ENCODE results near the gene FADS3. TPM values are rescaled to one million over a fixed set of nuclear protein-coding genes. Genes with fewer than 3 reads are reported as not detected.

The FADS3 gene
- total RNA-seq, 1 experiment from 2014 or later, result 67.9 TPM

- Histone ChIP-seq H3K27me3 (ENCODE audit: low read length) (no peaks in the 10 kb centered on the region), H3K9ac (ENCODE audit: low read length) (no peak overlapping the region), H2AFZ (ENCODE audit: low read length) (no peak overlapping the region), H3K4me1 (ENCODE audit: insufficient read depth, low read length) (no peaks in the 10 kb centered on the region), H3K4me2 (ENCODE audit: low read length) (no peak overlapping the region), H3F3A (ENCODE audit: low read length, unreplicated experiment) (no peaks in the 10 kb centered on the region), H3K9me3 (ENCODE audit: low read length) (no peaks in the 10 kb centered on the region), H3K36me3 (ENCODE audit: low read depth, low read length) (no peaks in the 10 kb centered on the region), H3K79me2 (ENCODE audit: low read length) (no peaks in the 10 kb centered on the region), H4K20me1 (ENCODE audit: low read length) (no peaks in the 10 kb centered on the region), H3K27ac (ENCODE audit: low read length) (no peak overlapping the region), H3K4me3 (ENCODE audit: low read length) (no peak overlapping the region), H3K9me2 (replicated peaks; ENCODE audit: low read length) (no peaks in the 10 kb centered on the region)
- intact Hi-C loops (cut with micrococcal nuclease), result no loop called here
- POLR2A ChIA-PET (ENCODE audit: unreplicated experiment), result no interaction called here
- no peak for TF ChIP-seq EZH2 (IDR thresholded peaks at IDR 0.05; ENCODE audit: low read length, unreplicated experiment)
- no peak for TF ChIP-seq CTCF (conservative IDR thresholded peaks at IDR 0.05; ENCODE audit: low read depth, low read length)
- no peak for TF ChIP-seq EZH2phosphoT487 (IDR thresholded peaks at IDR 0.05; ENCODE audit: borderline replicate concordance, low read length)
- ATAC-seq (no peak), DNase-seq (no peak)
- CTCF ChIA-PET, result no interaction called here
- BruUV-seq (replicated peaks), result no TSS peak
These were observed 9.9 kb downstream of the FADS3 start for GRCh38 chr11:61881397-61881796.

- Histone ChIP-seq H2AFZ (ENCODE audit: low read length) (no peak overlapping the region), H3K79me2 (ENCODE audit: low read length) (no peaks in the 10 kb centered on the region), H3K9me2 (replicated peaks; ENCODE audit: low read length) (no peaks in the 10 kb centered on the region), H3K9me3 (ENCODE audit: low read length) (no peaks in the 10 kb centered on the region), H3K4me2 (ENCODE audit: low read length) (no peak overlapping the region), H3K27ac (ENCODE audit: low read length) (no peak overlapping the region), H3K27me3 (ENCODE audit: low read length) (no peaks in the 10 kb centered on the region), H3K36me3 (ENCODE audit: low read depth, low read length) (no peaks in the 10 kb centered on the region), H4K20me1 (ENCODE audit: low read length) (no peaks in the 10 kb centered on the region), H3F3A (ENCODE audit: low read length, unreplicated experiment) (no peaks in the 10 kb centered on the region), H3K9ac (ENCODE audit: low read length) (no peak overlapping the region), H3K4me3 (ENCODE audit: low read length) (no peak overlapping the region), H3K4me1 (ENCODE audit: insufficient read depth, low read length) (no peaks in the 10 kb centered on the region)
- no TSS peak for BruUV-seq (replicated peaks)
- TF ChIP-seq EZH2phosphoT487 (IDR thresholded peaks at IDR 0.05; ENCODE audit: borderline replicate concordance, low read length), result no peak
- TF ChIP-seq CTCF (conservative IDR thresholded peaks at IDR 0.05; ENCODE audit: low read depth, low read length), result no peak
- TF ChIP-seq EZH2 (IDR thresholded peaks at IDR 0.05; ENCODE audit: low read length, unreplicated experiment), result no peak
- CTCF ChIA-PET, result interaction anchor here (0.7 kb wide), 1 partner anchor 173 kb away, joined by 3 read pairs; no protein-coding TSS in a partner anchor
- POLR2A ChIA-PET (ENCODE audit: unreplicated experiment), result no interaction called here
- ATAC-seq, result no peak
- no peak for DNase-seq
- intact Hi-C loops (cut with micrococcal nuclease), result no loop called here
These were observed 10.9 kb downstream of the FADS3 start for GRCh38 chr11:61880454-61880853.

GRCh38 chr11:61880031-61880430, 11.3 kb downstream of the FADS3 start:
- no peak overlapping the region for H3K27ac ChIP-seq (ENCODE audit: low read length)
- no TSS peak for BruUV-seq (replicated peaks)
- no peaks in the 10 kb centered on the region for H3K9me2 ChIP-seq (replicated peaks; ENCODE audit: low read length)
- ChIA-PET POLR2A (ENCODE audit: unreplicated experiment) (no interaction called here), CTCF (no interaction called here)
- no peak overlapping the region for H3K4me3 ChIP-seq (ENCODE audit: low read length)
- H3K79me2 ChIP-seq (ENCODE audit: low read length), result no peaks in the 10 kb centered on the region
- H3K27me3 ChIP-seq (ENCODE audit: low read length), result no peaks in the 10 kb centered on the region
- no peak overlapping the region for H2AFZ ChIP-seq (ENCODE audit: low read length)
- no peaks in the 10 kb centered on the region for H3K4me1 ChIP-seq (ENCODE audit: insufficient read depth, low read length)
- no peak for DNase-seq
- H3K36me3 ChIP-seq (ENCODE audit: low read depth, low read length), result no peaks in the 10 kb centered on the region
- no peak overlapping the region for H3K9ac ChIP-seq (ENCODE audit: low read length)
- intact Hi-C loops (cut with micrococcal nuclease), result no loop called here
- H3F3A ChIP-seq (ENCODE audit: low read length, unreplicated experiment), result no peaks in the 10 kb centered on the region
- no peaks in the 10 kb centered on the region for H3K9me3 ChIP-seq (ENCODE audit: low read length)
- TF ChIP-seq EZH2phosphoT487 (IDR thresholded peaks at IDR 0.05; ENCODE audit: borderline replicate concordance, low read length), result no peak
- TF ChIP-seq EZH2 (IDR thresholded peaks at IDR 0.05; ENCODE audit: low read length, unreplicated experiment), result no peak
- no peak for TF ChIP-seq CTCF (conservative IDR thresholded peaks at IDR 0.05; ENCODE audit: low read depth, low read length)
- H3K4me2 ChIP-seq (ENCODE audit: low read length), result no peak overlapping the region
- H4K20me1 ChIP-seq (ENCODE audit: low read length), result no peaks in the 10 kb centered on the region
- ATAC-seq, result no peak
